Fibroblast of lung (primary cell): ENCODE data around the gene SEPTIN14. TPM values are rescaled to one million over a fixed set of nuclear protein-coding genes. Genes with fewer than 3 reads are reported as not detected.

Experiments used
- DNase-seq, 2 donors: peaks; one replicate each; pipeline versions ENCODE4 v3.0.0 to v3.0.0-alpha.2; 2010; ENCODE audit warnings: low read depth in 2 of 2
- H2AFZ ChIP-seq: 2 replicates; pipeline ENCODE4 v1.5.1; 2012; ENCODE audit warnings: low read length, control low read depth, inconsistent platforms
- H3K27ac ChIP-seq: 2 replicates; pipeline ENCODE4 v1.5.1; 2011; ENCODE audit warnings: low read length, control low read depth; ENCODE audit not compliant: insufficient read depth
- H3K27me3 ChIP-seq: 2 replicates; pipeline ENCODE4 v1.5.1; 2011; ENCODE audit warnings: mild to moderate bottlenecking, low read length; ENCODE audit not compliant: control insufficient read depth, insufficient read depth
- H3K36me3 ChIP-seq: 2 replicates; pipeline ENCODE4 v1.5.1; 2011; ENCODE audit warnings: low read length; ENCODE audit not compliant: control insufficient read depth, insufficient read depth
- H3K4me1 ChIP-seq: 2 replicates; pipeline ENCODE4 v1.5.1; 2011; ENCODE audit warnings: low read length; ENCODE audit not compliant: control insufficient read depth, insufficient read depth; ENCODE audit errors: extremely low read depth
- H3K4me2 ChIP-seq: 2 replicates; pipeline ENCODE4 v1.5.1; 2011; ENCODE audit warnings: low read length, control low read depth; ENCODE audit not compliant: insufficient read depth; ENCODE audit errors: extremely low read depth
- H3K4me3 ChIP-seq, 4 experiments: fragments of 200-600 bp in 1 of 4; sonication (generic) in 1 of 4; replicated peaks in 1 of 4; 2 replicates each; pipeline ENCODE4 v1.5.1; 2011 to 2016; ENCODE audit warnings: low read length in 4 of 4, low read depth in 3 of 4, mild to moderate bottlenecking in 3 of 4, control low read depth in 2 of 4, inconsistent platforms in 1 of 4, mixed read lengths in 1 of 4; ENCODE audit not compliant: insufficient read depth in 1 of 4; ENCODE audit errors: control extremely low read depth in 1 of 4
- H3K79me2 ChIP-seq: 2 replicates; pipeline ENCODE4 v1.5.1; 2012; ENCODE audit warnings: mild to moderate bottlenecking, low read length, inconsistent platforms; ENCODE audit not compliant: control insufficient read depth, insufficient read depth
- H3K9ac ChIP-seq: 2 replicates; pipeline ENCODE4 v1.5.1; 2011; ENCODE audit warnings: mild to moderate bottlenecking, low read length, control low read depth; ENCODE audit not compliant: insufficient read depth
- H3K9me3 ChIP-seq: 2 replicates; pipeline ENCODE4 v1.5.1; 2012; ENCODE audit warnings: low read depth, low read length; ENCODE audit not compliant: control insufficient read depth, insufficient read depth
- H4K20me1 ChIP-seq: 2 replicates; pipeline ENCODE4 v1.5.1; 2011; ENCODE audit warnings: low read length; ENCODE audit not compliant: control insufficient read depth, insufficient read depth; ENCODE audit errors: extremely low read depth
- EZH2 ChIP-seq: IDR thresholded peaks from 2 replicates; pipeline ENCODE4 v1.5.1; 2012; ENCODE audit warnings: low read length, control low read depth, mild to moderate bottlenecking; ENCODE audit errors: missing control alignments
- polyA plus RNA-seq, 2 donors: library from polyadenylated mRNA; depleted of rRNA in 1 of 2; stranded (reverse) in 1 of 2; unstranded in 1 of 2; fragments of >200 nt; gene quantifications; 2 replicates each; pipeline ENCODE4 v1.2.1, GENCODE V29; 2011 to 2012; ENCODE audit warnings: missing spikeins in 1 of 2
- total RNA-seq: library from RNA; depleted of rRNA; stranded (reverse); fragments of >200 nt; gene quantifications from 2 replicates; pipeline ENCODE4 v1.2.1, GENCODE V29; 2014
- TF ChIP-seq, protein P1 (sequence below), 2 donors: IDR thresholded peaks in 1 of 2; conservative IDR thresholded peaks in 1 of 2; 1 replicate in 1 of 2; 2 replicates in 1 of 2; pipeline ENCODE4 v1.5.1; 2011 to 2012; ENCODE audit warnings: low read length in 2 of 2, control low read depth in 1 of 2, inconsistent platforms in 1 of 2, low read depth in 1 of 2, mild to moderate bottlenecking in 1 of 2

The SEPTIN14 gene
- total and polyA plus RNA-seq, 2 donors (not counting 1 experiment from before 2014, with no cell fraction given): not detected

DNA sequence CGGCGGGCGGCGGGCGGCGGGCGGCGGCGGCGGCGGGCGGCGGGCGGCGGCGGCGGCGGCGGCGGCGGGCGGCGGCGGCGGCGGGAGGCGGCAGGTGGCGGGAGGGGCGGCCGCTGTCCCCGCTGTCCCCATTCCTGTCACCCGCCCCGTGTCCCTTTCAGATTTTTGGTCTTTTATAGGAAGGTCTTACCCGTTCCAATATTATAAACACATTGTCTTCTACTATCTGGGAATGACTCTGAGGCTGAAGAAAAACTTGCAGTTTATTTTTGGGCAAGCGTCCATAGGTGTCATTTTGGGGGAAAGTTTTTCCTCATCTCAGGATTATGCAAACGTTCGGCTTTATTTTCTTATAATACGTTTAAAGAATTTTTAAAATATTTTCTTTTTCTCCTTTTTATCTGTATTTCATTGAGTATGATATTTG lies 25.3 kb upstream of the SEPTIN14 start:
- peak overlapping the region; percentile 46 for H3K9ac ChIP-seq
- no peaks in the 10 kb centered on the region for H3K4me1 ChIP-seq
- H3K27me3 ChIP-seq: no peaks in the 10 kb centered on the region
- peak overlapping the region; percentile 78 for H2AFZ ChIP-seq
- peak overlapping the region; percentile 17 for H3K4me2 ChIP-seq
- no peaks in the 10 kb centered on the region for H4K20me1 ChIP-seq
- no peaks in the 10 kb centered on the region for H3K36me3 ChIP-seq
- peak overlapping the region; percentile 54 to 91 (median 60) for H3K4me3 ChIP-seq
- no peaks in the 10 kb centered on the region for H3K79me2 ChIP-seq
- no peaks in the 10 kb centered on the region for H3K9me3 ChIP-seq
- peak; percentile 3 to 7 for DNase-seq
- TF ChIP-seq EZH2: no peak
- TF ChIP-seq, protein P1, sequence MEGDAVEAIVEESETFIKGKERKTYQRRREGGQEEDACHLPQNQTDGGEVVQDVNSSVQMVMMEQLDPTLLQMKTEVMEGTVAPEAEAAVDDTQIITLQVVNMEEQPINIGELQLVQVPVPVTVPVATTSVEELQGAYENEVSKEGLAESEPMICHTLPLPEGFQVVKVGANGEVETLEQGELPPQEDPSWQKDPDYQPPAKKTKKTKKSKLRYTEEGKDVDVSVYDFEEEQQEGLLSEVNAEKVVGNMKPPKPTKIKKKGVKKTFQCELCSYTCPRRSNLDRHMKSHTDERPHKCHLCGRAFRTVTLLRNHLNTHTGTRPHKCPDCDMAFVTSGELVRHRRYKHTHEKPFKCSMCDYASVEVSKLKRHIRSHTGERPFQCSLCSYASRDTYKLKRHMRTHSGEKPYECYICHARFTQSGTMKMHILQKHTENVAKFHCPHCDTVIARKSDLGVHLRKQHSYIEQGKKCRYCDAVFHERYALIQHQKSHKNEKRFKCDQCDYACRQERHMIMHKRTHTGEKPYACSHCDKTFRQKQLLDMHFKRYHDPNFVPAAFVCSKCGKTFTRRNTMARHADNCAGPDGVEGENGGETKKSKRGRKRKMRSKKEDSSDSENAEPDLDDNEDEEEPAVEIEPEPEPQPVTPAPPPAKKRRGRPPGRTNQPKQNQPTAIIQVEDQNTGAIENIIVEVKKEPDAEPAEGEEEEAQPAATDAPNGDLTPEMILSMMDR (conservative IDR thresholded peaks at IDR 0.05 in 1 of 2, IDR thresholded peaks at IDR 0.05 in 1 of 2; ENCODE audit: low read depth in 1 of 2, low read length in 2 of 2): no peak
- no peak overlapping the region for H3K27ac ChIP-seq

DNA sequence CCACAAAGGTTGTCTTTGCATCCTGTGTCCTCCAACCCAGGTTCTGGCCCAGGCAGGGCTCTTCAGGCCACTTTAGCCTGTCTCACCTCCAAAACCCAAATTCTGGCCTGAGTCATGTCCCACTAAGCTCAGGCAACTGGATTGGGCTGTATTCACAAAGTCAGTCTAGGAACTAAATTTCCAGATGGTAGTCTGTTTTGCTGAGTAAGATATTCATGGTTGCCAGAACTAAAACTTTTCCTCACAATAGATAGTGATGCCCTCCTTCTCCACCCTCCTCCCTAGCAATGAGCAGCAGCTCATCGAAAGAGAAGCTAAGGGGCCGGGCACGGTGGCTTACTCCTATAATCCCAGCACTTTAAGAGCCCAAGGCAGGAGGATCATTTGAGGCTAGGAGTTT lies 21.8 kb upstream of the SEPTIN14 start:
- Histone ChIP-seq H3K36me3 (no peaks in the 10 kb centered on the region), H3K4me2 (no peak overlapping the region), H3K4me1 (no peaks in the 10 kb centered on the region), H3K4me3 (no peak overlapping the region), H3K9ac (no peak overlapping the region), H2AFZ (no peak overlapping the region), H4K20me1 (no peaks in the 10 kb centered on the region), H3K27me3 (no peaks in the 10 kb centered on the region), H3K9me3 (no peaks in the 10 kb centered on the region), H3K79me2 (no peaks in the 10 kb centered on the region), H3K27ac (no peak overlapping the region)
- TF ChIP-seq, protein P1 (conservative IDR thresholded peaks at IDR 0.05 in 1 of 2, IDR thresholded peaks at IDR 0.05 in 1 of 2; ENCODE audit: low read depth in 1 of 2, low read length in 2 of 2): no peak
- TF ChIP-seq EZH2: no peak
- DNase-seq: no peak

DNA sequence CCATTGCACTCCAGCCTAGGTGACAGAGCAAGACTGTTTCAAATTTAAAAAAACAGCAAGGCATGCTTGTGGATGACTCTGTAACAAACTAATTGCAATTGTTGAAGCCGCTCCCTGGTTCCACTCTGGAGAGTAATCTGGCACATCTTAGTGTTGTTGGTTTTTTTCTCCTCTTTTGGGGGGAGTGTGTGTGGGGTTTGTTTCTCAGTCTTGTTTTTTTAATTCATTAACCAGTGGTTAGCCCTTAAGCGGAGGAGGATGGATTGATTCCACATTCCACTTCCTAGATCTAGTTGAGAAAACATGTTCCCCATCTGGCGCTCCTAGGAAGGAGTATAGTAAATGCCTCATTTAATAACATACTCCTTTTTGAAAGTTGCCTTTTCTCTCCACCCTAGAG lies 16.1 kb upstream of the SEPTIN14 start:
- no peak overlapping the region for H3K4me2 ChIP-seq
- H4K20me1 ChIP-seq: no peaks in the 10 kb centered on the region
- no peak for TF ChIP-seq EZH2
- TF ChIP-seq, protein P1 (conservative IDR thresholded peaks at IDR 0.05 in 1 of 2, IDR thresholded peaks at IDR 0.05 in 1 of 2; ENCODE audit: low read depth in 1 of 2, low read length in 2 of 2): no peak
- no peaks in the 10 kb centered on the region for H3K4me1 ChIP-seq
- H2AFZ ChIP-seq: no peak overlapping the region
- no peaks in the 10 kb centered on the region for H3K36me3 ChIP-seq
- H3K4me3 ChIP-seq: no peak overlapping the region
- no peaks in the 10 kb centered on the region for H3K79me2 ChIP-seq
- H3K27ac ChIP-seq: no peak overlapping the region
- no peaks in the 10 kb centered on the region for H3K27me3 ChIP-seq
- H3K9me3 ChIP-seq: no peaks in the 10 kb centered on the region
- no peak for DNase-seq
- no peak overlapping the region for H3K9ac ChIP-seq
